Measurements from ENCODE around the gene THBD.

DNA sequence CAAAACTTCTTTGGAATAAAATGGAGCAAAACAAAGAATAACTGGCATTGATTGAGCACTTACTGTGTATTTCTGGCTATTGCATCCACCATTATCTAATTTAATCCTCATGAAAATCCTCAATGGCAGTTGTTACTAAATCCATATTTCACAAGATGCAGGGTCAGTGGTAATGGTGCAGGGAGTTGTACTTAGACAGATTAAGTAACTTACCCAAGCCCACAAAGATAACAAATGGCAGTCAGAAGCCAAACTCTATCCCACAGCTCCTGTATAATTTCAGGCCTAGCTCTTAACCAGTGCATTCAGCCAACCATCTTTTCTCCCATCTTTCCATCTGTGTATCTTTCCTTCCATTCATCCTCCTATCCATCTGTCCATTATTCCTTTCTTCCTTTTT is 43.7 kb downstream of the THBD start:
- TF ChIP-seq EZH2phosphoT487 (IDR thresholded peaks at IDR 0.05; ENCODE audit: insufficient read depth, low read depth) (no peak), EZH2 (IDR thresholded peaks at IDR 0.05; ENCODE audit: insufficient read depth, poor library complexity, severe bottlenecking) (no peak)

Data from GM23248 (cell line).